Skin of body (tissue), 2 donors: Measurements from ENCODE around the gene BEST2. TPM values are rescaled to one million over a fixed set of nuclear protein-coding genes. Genes with fewer than 3 reads are reported as not detected.

ENCODE experiments used
- DNase-seq: peaks from one replicate; lab custom pipeline; 2025; lab: John Stamatoyannopoulos, UW
- total RNA-seq: library from RNA; depleted of rRNA; stranded (reverse); fragments of >200 nt; gene quantifications from one replicate; pipeline ENCODE4 v1.2.3, GENCODE V29; 2014

Gene BEST2
- total RNA-seq, 1 donor from 2014 or later = 0.99 TPM

DNA sequence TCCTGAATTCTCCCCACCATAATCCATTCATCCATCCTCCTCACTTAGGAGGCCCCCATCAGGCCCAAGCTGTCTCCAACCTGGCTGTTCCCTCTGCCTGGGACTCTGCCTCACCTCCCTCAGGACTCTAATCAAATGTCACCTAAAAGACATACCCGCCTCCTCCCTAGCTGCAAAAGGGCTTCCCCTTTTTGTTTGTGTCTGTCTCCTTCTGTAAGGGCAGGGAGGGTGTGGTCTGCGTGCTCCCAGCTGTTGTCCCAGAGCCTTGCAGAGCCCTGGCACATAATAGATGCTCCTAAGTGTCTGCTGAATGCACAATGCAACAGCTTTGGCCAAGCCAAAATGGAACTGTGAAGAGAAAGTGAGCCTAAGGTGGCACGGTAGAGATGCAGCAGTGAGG, 21.5 kb upstream of the BEST2 start:
- no peak for DNase-seq

GRCh38 chr19:12731337-12731736, 20.3 kb upstream of the BEST2 start:
- no peak for DNase-seq

DNA sequence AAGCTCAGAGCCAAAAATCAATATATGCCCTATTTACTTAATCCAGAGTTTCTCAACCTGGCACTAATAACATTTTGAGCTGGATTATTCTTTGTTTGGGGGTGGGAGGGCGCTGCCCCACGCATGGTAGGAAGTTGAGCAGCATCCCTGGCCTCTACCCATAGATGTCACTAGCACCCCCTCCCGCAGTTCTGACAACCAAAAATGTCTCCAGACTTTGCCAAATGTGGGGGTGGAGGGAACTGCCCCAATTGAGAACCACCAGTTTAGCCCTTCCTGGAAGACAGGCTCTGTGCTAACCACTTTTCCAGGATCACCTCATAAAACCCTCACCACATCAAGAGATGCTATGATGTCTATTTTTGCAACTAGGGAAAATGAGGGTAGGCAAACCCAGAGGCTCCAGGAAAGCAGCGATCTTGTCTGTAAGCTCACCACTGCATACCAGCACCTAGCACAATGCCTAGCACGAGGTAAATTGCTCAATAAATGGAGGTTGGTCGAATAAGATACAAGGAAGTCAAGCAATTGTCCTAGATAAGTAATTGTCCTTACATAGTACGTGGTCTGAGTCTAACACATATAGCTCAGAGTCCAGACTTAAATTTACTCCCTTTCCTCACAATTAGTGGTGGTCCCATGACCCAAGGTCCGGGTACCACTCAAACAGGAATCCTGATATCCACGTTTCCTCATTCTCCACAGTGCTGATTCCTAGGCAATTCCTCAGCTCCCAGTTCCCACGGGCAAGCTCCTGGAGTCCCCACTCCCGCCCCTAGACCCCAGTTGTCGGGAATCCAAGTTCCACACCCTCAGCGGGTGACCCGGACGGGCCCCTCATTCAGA, 18.0 kb upstream of the BEST2 start:
- DNase-seq = no peak

GRCh38 chr19:12736995-12737834, 14.4 kb upstream of the BEST2 start, which contains the start of gene GET3:
Gene GET3 (plus strand): TSS chr19:12737497. CDS start chr19:12737506, 9 bp downstream.
- DNase-seq = peak; percentile 99

DNA sequence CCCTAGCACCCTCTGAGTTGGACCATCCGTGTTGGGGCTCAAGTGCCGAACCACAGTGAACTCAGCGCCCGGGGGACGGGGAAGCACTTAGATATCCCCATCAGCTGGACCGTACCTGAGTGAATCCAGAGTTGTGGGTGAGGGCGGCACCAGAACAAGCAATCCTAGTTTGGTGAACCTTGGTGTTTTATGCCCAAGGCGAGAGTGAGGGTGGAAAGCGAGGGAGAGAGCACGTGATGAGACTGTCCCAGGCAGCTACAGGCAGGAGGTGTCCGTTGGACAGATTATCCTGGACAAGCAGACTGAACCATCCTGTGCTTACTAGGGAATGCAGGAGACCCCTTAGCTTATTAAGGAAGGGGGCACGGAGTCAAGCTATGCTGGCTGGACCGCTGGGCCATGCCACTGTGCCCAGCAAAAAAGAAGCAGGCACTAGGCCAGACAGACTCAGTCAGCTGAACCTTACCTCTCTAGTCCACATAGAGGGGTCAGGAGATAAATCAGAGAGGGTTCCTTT, 13.7 kb upstream of the BEST2 start:
- DNase-seq = no peak

GRCh38 chr19:12745166-12745897, 6.3 kb upstream of the BEST2 start:
- no peak for DNase-seq

- DNase-seq = no peak
These were observed 3.1 kb upstream of the BEST2 start for GRCh38 chr19:12748489-12748888.

DNA sequence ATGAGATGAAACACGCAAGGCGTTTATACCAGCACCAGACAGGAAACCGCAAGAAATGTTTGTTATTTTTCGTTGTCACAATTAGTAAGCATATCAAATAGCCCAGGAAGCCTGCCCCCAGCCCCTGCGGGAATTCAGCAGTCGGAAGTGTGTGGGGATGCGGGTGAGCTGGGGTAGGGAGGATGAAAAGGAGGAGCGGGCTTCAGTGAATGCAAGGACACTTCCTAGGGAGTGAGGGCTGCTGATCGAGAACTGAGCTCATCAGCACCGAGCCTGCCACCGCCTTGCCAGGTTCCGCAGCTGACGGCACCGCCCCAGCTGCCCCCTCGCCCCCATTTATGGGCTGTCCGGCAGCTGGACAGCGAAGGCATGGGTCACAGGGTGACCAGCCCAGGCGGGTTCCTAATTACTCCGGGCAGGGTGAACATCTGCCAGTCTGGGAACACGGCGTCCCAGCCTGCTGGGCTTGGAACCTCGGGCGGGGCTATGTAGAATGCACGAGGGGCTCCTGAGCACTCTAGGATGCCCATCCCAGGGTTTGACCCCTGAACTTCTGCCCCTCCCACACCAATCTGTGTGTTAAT, 1.6 kb upstream of the BEST2 start:
- DNase-seq = no peak

DNA sequence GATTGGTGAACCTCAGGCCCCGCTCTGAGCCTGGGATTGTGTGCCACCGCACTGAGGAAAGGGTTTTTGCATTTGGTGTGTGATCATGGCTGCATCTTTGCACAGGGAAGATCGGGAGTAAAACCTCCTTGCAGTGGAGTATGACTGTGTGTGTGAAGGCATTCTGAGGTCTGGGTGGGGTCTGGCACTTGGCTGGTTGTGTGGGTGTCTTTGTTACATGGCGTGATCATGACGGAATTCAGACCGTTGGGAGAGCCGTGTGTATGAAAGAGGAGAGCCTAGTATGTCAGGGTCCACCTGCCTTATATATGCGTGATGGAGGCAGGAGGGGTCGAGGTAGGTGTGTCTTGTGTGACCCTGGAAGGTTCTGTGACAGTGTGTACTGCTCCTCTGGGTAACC, 740 bp upstream of the BEST2 start:
- no peak for DNase-seq

DNA sequence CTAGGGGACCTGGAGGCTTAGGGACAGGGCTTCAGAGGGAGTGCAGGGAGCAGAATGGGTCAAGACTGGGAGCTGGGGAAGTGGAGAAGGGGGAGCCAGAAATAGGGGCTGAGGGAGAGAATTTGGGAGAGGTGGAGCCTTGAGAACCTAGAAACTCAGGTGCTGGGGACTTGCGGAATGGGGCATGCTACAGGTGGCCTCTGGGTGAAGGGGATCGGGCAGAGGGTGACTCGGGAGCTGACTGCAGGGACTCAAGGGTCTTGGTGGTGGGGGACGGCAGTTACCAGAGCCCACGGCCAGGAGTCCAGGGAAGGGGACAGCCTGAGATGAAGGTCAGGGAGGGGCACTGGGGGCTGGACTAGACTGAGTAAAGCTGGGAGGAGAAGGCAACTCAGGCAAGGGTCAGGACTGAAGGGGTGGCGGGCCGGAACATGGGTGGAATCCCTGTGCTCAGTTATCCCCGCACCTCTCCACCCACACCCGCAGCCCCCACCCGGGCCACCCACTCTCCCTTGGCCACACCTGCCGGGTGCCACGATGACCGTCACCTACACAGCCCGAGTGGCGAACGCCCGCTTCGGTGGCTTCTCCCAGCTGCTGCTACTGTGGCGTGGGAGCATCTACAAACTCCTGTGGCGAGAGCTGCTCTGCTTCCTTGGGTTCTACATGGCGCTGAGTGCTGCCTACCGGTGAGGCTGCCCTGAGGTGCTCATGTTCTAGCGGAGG, 628 bp downstream of the BEST2 start:
- DNase-seq = no peak

DNA sequence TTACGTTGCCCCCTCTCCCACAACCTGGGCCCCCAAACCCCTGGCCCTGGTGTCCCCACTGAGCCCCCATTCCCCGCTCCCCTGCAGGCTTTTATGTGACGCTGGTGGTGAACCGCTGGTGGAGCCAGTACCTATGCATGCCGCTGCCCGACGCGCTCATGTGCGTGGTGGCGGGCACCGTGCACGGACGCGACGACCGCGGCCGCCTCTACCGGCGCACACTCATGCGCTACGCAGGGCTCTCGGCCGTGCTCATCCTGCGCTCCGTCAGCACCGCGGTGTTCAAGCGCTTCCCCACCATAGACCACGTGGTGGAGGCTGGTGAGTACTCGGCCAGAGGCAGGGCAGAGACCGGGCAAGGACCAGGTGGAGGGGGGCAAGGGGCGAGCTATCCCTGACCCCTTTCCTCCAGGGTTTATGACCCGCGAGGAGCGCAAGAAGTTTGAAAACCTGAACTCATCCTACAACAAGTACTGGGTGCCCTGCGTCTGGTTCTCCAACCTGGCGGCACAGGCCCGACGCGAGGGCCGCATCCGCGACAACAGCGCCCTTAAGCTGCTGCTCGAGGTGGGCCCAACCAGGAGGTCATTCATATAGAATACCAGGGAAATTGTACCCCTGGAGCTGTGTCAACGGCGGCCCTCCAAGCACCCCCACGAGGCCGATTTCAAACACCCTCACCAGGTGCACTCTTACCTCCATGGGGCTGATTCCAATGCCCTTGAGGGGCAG, 3.0 kb downstream of the BEST2 start:
- DNase-seq = no peak

- no peak for DNase-seq
These were observed 4.7 kb downstream of the BEST2 start for GRCh38 chr19:12756150-12756883.

- DNase-seq = peak; percentile 31
These were observed 6.1 kb downstream of the BEST2 start for GRCh38 chr19:12757544-12758274.

DNA sequence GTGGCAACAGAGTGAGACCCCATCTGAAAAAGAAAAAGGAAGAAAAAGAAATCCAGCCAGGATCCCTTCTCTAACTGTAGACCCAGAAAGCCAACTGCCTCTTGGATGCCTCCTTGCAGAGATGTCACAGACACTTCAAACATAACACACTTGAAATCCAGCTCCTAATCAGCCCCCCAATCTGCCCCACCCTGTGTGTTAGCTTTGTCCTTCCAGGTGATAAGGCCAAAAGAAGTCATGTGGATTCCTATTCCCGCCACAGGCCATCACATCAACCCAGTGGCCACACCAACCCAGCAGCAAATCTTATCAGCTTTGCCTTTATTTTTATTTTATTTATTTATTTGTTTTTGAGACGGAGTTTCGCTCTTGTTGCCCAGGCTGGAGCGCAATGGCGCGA, 8.1 kb downstream of the BEST2 start:
- no peak for DNase-seq

DNA sequence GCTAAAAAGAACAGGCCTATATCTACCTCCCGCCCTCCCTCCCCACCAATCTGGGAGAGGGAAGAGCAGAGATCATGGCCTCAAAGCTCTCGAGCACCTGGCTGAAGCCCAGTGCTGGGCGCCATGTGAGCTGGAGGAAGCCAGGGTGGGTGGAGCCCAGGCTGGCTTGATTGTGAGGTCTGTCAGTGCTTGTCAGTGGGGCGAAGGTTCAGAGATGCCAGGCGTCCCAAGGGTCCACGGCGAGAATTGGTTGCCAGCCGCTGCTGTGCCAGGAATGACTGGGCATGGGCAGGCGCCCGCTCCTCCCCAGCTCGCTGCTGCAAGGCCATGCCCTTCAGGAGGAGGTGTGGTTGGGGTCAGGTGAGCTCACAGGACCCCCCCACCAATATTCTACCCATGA, 11.5 kb downstream of the BEST2 start:
- no peak for DNase-seq

- no peak for DNase-seq
These were observed 13.1 kb downstream of the BEST2 start for GRCh38 chr19:12764698-12765097.

DNA sequence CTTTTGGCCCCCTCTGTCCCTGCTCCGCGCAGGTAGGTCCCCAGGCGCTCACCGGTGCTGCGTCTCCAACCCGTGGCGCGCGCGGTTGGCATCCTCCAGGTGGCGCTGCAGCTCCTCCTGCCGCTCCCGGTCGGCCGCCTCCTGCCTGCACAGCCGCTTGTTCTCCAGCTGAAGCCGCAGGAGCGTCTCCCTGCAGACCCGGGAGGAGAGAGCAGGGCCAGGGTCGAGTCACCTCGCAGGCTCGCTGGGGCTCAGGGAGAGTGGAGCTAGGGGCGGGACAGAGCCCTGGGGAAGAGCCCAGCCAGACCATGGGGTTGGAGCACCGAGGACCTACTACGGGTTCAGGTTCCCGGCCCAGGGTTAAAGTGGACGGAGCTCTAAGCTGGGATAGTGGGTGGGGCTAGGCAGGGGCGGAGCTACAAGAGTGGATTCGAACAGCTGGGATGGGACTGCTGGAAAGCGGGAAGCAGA, 14.5 kb downstream of the BEST2 start:
- DNase-seq = peak; percentile 70

DNA sequence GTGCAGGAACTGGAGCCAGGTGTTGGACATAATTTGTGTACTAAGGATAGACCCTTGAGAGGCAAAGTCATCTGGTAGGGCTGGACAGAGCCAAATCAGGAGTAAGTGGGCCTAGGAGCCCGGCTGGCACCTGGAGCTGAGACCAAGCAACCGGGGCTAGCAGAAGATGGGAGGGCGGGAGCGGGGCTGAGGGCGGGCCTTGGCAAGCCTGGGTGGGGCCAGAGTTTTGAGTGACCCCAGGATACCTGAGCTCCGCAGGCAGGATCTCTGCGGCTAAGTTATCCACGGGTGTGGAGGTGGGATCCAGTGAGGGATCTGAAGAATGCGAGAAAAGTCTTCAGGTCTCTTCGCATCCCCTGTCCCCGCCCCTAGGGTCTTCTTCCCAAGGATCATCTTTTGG, 15.6 kb downstream of the BEST2 start:
- DNase-seq = no peak
